ENCODE measurements around the gene ZBP1.

- TF ChIP-seq CTCF (IDR thresholded peaks at IDR 0.05) (no peak), POLR2A (IDR thresholded peaks at IDR 0.05) (no peak)
These were observed 47.0 kb downstream of the ZBP1 start for GRCh38 chr20:57573242-57573641.

Measured in upper lobe of left lung (tissue), 4 donors.